HG02938 (cell line): ENCODE data around the gene BBS12.

Experiments used
- ATAC-seq: cut with Tn5 transposase; IDR thresholded peaks from one replicate; pipeline ENCODE4 v1.9.1; 2021; ENCODE audit warnings: mild to moderate bottlenecking, moderate library complexity; ENCODE audit not compliant: unreplicated experiment

Gene BBS12

GRCh38 chr4:122793811-122794210 lies 61.3 kb downstream of the BBS12 start:
- no peak for ATAC-seq
